ENCODE results near the gene RIMBP2. TPM values are rescaled to one million over a fixed set of nuclear protein-coding genes. Genes with fewer than 3 reads are reported as not detected.

Gene RIMBP2
- total RNA-seq, 1 donor from 2014 or later = not detected

GRCh38 chr12:130658145-130658911 is 57.8 kb downstream of the RIMBP2 start:
- TF ChIP-seq CTCF (IDR thresholded peaks at IDR 0.05; ENCODE audit: borderline replicate concordance) = no peak

GRCh38 chr12:130656411-130656810 is 59.7 kb downstream of the RIMBP2 start:
- intact Hi-C loops (cut with micrococcal nuclease) = no loop called here
- H3K36me3 ChIP-seq = no peaks in the 10 kb centered on the region
- peaks cover 13% of the 10 kb centered on the region for H3K9me3 ChIP-seq (replicated peaks)
- no peak for DNase-seq
- H3K27me3 ChIP-seq (ENCODE audit: low read depth) = peaks cover 72% of the 10 kb centered on the region
- H3K4me3 ChIP-seq = no peak overlapping the region
- no peak for TF ChIP-seq CTCF (IDR thresholded peaks at IDR 0.05; ENCODE audit: borderline replicate concordance)
- H3K4me1 ChIP-seq = no peaks in the 10 kb centered on the region
- no peak overlapping the region for H3K27ac ChIP-seq (replicated peaks)

More at GRCh38 chr12:130658145-130658911, 57.8 kb downstream of the RIMBP2 start:
- H3K9me3 ChIP-seq (replicated peaks) = peaks cover 13% of the 10 kb centered on the region
- H3K27ac ChIP-seq (replicated peaks) = no peak overlapping the region
- H3K4me3 ChIP-seq = no peak overlapping the region
- H3K36me3 ChIP-seq = no peaks in the 10 kb centered on the region
- no peak for DNase-seq
- H3K27me3 ChIP-seq (ENCODE audit: low read depth) = peaks cover 71% of the 10 kb centered on the region
- intact Hi-C loops (cut with micrococcal nuclease) = no loop called here
- H3K4me1 ChIP-seq = no peaks in the 10 kb centered on the region

- peaks cover 72% of the 10 kb centered on the region for H3K27me3 ChIP-seq (ENCODE audit: low read depth)
- no peak overlapping the region for H3K4me3 ChIP-seq
- H3K27ac ChIP-seq (replicated peaks) = no peak overlapping the region
- no peak for DNase-seq
- no peaks in the 10 kb centered on the region for H3K36me3 ChIP-seq
- no peak for TF ChIP-seq CTCF (IDR thresholded peaks at IDR 0.05; ENCODE audit: borderline replicate concordance)
- peaks cover 13% of the 10 kb centered on the region for H3K9me3 ChIP-seq (replicated peaks)
- H3K4me1 ChIP-seq = no peaks in the 10 kb centered on the region
- intact Hi-C loops (cut with micrococcal nuclease) = no loop called here
Measured at GRCh38 chr12:130655881-130656280, 60.2 kb downstream of the RIMBP2 start.

DNA sequence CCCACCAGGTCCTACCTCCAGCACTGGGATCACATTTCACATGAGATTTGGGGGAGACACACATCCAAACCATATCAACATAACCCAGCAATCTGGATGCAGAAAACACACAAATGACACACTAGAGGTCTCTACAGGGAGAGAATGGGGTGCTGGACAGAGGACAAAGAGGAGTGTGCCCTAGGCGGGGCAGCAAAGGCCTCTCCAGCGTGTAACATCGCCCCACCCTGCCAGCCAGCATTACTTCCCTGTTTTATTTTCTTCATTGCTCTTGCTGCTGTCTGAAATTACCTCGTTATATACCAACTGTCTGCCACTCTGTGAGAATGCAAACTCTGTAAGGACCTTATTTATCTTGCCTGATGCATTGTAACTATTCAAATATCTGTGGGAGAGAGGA is 61.1 kb downstream of the RIMBP2 start:
- Histone ChIP-seq H3K36me3 (no peaks in the 10 kb centered on the region), H3K27me3 (ENCODE audit: low read depth) (peaks cover 74% of the 10 kb centered on the region), H3K27ac (replicated peaks) (no peak overlapping the region), H3K4me1 (peaks cover 3% of the 10 kb centered on the region), H3K9me3 (replicated peaks) (peaks cover 13% of the 10 kb centered on the region), H3K4me3 (no peak overlapping the region)
- TF ChIP-seq CTCF (IDR thresholded peaks at IDR 0.05; ENCODE audit: borderline replicate concordance) = no peak
- intact Hi-C loops (cut with micrococcal nuclease) = no loop called here
- DNase-seq = no peak

GRCh38 chr12:130651188-130651959 is 64.7 kb downstream of the RIMBP2 start:
- no peak for TF ChIP-seq CTCF (IDR thresholded peaks at IDR 0.05; ENCODE audit: borderline replicate concordance)
- H3K27me3 ChIP-seq (ENCODE audit: low read depth) = peaks cover 86% of the 10 kb centered on the region
- H3K4me1 ChIP-seq = peaks cover 4% of the 10 kb centered on the region
- H3K9me3 ChIP-seq (replicated peaks) = peaks cover 13% of the 10 kb centered on the region
- intact Hi-C loops (cut with micrococcal nuclease) = no loop called here
- H3K4me3 ChIP-seq = no peak overlapping the region
- H3K27ac ChIP-seq (replicated peaks) = no peak overlapping the region
- H3K36me3 ChIP-seq = no peaks in the 10 kb centered on the region
- no peak for DNase-seq

Data from left ventricle myocardium inferior (tissue), 1 donor.